ENCODE data around the gene COL6A1.

Gene COL6A1, protein sequence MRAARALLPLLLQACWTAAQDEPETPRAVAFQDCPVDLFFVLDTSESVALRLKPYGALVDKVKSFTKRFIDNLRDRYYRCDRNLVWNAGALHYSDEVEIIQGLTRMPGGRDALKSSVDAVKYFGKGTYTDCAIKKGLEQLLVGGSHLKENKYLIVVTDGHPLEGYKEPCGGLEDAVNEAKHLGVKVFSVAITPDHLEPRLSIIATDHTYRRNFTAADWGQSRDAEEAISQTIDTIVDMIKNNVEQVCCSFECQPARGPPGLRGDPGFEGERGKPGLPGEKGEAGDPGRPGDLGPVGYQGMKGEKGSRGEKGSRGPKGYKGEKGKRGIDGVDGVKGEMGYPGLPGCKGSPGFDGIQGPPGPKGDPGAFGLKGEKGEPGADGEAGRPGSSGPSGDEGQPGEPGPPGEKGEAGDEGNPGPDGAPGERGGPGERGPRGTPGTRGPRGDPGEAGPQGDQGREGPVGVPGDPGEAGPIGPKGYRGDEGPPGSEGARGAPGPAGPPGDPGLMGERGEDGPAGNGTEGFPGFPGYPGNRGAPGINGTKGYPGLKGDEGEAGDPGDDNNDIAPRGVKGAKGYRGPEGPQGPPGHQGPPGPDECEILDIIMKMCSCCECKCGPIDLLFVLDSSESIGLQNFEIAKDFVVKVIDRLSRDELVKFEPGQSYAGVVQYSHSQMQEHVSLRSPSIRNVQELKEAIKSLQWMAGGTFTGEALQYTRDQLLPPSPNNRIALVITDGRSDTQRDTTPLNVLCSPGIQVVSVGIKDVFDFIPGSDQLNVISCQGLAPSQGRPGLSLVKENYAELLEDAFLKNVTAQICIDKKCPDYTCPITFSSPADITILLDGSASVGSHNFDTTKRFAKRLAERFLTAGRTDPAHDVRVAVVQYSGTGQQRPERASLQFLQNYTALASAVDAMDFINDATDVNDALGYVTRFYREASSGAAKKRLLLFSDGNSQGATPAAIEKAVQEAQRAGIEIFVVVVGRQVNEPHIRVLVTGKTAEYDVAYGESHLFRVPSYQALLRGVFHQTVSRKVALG

DNA sequence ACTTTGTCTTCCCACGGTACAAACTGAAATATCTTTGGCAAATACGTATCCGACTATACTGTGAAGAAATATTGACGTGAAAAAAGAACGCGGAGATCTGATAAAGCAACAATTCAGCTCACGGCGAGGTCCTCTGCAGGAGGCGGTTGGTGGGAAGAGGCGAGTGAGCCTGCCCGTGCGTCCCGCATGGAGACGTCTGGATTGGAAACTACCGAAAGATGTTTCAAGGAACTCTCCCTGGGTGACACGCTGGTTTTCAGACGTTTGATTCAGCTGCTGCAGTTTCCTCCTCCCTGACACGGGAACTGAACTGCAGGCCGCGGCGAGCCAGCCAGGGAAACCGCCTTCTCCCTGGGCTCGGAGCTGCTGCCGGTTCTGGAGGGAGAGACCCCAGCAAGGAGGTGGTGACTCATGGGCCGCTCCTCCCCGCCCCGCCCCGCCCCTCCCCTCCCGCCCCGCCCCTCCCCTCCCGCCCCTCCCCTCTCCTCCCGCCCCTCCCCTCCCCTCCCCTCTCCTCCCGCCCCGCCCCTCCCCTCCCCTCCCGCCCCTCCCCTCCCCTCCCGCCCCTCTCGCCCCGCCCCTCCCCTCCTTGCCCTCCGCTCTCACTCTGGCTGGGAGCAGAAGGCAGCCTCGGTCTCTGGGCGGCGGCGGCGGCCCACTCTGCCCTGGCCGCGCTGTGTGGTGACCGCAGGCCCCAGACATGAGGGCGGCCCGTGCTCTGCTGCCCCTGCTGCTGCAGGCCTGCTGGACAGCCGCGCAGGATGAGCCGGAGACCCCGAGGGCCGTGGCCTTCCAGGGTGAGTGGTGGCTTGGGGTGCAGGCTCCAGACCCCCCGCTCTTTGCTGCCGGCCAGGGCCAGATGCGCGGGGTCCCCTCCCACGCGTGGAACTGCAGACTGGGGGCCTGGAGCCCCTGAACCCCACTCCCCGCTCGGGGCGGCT lies at the start of gene COL6A1:
COL6A1 (plus strand) TSS at position 620 of the 941 bp plus-strand sequence; CDS start at position 701, 81 bp downstream.
- peak; percentile 53 to 55 for DNase-seq

DNA sequence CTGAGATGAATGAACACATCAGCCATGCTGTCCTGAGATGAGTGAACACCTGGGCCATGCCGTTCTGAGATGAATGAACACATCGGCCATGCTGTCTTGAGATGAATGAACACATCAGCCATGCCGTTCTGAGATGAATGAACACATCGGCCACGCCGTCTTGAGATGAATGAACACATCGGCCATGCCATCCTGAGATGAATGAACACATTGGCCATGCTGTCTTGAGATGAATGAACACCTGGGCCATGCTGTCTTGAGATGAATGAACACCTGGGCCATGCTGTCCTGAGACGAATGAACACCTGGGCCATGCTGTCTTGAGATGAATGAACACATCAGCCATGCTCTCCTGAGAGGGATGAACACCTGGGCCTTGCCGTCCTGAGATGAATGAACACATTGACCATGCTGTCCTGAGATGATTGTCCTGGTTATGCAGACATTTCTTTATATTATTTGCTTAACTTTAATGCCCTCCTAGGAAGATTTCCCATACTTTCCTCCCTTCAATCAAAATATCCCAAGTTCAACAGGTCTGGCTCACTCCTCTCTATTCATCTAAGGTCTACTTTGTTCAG lies 48.6 kb upstream of the COL6A1 start:
- DNase-seq = no peak

DNA sequence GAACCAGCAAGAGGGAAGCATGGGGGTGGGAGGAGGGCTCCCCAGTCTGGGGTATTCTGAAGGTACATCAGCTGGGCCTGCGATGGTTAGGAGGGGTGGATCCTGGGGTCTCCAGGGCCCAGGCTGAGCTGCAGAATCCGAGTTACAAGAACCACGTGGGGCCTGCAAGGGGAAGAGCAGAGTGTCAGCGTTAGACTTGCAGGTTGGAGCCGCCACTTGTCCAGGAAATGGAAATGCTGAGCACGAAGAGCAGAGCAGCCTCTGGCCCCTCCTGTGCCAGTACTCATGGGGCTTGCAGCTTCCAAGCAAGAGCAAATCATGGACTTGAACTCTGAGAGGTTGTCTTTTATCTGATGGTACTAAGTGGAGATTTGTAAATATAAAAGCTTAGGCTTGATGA lies 47.5 kb upstream of the COL6A1 start:
- DNase-seq = no peak

DNA sequence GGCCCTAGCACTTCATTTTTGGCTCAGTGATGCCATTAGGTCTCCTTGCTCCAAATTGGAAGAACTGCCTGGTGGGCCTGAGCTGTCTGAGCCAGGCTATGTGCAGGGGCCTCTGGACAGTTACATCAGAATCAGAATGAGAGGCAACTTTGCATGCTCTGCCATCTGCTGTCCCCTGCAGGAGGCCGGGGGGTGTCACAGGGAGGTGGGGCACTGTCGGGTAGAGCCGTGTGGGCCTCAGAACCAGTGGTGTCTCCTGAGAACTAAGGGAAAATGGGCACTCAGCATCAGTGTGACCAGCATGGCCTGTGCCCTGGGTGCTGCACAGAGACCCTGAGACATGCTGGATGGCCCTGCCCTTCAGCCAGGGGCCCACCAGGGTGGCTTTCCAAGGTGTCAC lies 47.0 kb upstream of the COL6A1 start:
- no peak for DNase-seq

DNA sequence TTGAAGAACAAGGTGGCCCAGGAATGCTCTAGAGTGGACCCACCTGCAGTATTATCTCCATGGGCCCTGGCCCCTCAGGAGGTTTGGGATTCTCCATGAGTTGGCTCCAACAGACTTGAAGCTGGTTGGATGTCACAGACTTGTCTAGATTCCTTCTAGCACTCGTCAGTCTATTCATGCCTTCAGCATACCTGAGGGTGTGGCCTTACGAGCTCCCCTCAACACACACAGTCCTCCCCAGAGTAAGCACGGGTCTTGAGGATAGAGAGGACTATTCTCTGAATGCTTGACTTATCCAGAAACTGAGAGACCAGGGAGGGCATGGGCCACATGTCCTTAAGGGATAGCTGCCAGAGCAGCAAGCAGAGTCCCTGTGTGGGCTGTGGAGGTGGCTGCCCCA lies 45.9 kb upstream of the COL6A1 start:
- no peak for DNase-seq

DNA sequence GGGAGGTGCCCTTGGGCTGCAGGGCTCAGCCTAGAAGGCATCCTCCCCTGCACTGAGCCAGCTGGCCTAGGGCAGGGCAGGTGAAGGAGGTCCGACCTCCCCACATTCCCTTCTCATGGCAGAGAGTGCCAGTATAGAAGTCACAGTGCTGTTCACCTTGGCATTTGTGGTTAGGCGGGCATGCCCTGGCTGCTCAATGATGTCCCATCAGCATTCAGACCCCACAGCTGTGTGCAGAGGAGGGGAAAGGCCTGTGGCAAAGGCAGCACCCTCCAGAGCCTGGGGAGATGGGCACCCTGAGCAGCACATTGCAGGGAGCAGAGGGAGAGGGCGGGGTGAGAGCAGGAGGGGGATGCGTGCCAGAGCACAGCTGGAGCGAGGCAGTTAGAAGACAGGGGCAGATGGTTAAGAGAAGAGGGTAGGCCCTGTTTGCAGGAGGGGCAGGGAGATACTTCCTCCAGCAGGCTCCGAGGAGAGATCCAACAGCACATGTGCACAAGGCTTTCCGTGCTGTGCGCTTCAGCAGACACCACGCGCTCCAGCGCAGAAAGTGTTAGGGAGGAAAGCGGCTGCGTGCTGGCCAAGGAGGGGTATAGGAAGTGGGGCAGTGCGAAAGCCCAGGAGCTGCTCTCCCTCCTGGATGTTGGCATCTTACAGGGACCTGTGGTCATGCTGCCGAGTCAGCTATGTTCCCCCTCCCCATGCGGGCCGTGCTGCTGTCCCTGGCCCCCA lies 43.7 kb upstream of the COL6A1 start:
- DNase-seq = no peak

DNA sequence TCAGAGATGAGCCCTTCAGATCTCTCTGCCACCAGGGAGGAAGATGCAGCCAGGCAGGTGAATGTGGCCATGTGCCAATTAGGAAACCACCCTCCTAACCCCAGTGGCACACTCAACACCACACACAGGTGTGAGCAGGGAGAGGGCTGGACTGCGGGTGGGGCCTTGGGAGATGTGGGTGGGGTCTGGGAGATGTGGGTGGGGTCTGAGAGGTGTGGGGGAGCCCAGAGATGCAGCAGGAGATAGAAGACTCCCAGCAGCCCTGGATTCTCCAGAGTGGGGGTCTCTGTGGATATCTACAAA lies 43.2 kb upstream of the COL6A1 start:
- no peak for DNase-seq

DNA sequence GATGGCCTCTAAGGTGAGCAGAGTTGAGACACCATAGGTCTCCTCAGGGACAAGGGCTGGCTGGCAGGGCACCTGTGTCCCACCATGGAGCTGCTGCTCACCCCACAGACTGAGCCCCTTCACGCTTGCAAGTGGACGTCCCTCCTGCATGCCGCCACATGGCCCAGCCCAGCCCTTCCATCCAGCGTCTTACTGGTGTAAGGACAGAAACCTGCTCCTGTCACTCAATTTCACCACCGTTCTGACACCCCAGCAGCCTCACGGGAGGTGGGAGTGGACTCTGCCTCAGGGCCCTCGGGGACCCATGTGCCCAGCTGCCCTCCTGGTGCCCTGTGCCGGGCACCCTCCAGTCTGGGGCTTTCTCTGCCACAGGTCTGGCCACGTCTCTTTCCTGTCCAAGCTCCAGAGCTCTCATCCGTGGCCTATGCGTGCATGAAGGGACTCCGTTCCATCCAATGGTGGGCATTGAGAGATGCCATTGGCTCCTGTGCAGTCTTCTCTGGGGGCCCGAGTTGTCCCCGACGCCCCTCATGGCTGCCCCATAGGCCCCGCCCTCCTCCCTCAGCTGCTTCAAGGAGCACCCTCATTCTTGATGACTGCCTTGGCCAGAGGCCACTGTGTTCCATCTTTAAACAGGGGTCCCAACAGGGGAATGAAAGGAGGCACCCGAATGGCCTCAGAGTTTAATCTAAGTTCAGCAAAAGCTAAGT lies 42.6 kb upstream of the COL6A1 start:
- DNase-seq = no peak

DNA sequence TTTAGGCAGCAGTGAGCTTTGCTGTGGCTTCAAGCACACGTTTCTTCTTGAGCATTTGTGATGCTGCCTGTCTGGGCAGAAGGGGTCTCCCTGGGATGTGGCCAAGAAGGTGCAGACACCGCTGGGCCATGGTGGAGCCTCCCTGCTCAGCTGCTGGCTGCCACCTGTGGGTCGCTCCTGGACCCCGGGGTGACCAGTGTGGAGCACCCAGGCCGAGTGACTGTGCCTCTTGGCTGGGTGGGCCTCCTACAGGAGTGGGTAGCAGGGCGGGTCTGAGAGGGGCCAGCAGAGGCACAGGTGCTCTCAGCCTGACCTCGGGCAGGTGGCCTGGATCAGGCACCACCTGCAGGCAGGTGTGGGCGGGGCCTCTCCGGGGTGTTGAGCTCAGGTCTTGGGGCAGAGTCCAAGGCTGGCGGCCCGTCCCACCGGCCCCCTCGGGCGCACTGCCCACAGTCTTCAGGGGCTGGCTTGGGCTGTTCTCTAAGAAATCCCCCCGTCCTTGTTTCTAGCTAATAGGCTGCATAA lies 42.0 kb upstream of the COL6A1 start:
- no peak for DNase-seq

DNA sequence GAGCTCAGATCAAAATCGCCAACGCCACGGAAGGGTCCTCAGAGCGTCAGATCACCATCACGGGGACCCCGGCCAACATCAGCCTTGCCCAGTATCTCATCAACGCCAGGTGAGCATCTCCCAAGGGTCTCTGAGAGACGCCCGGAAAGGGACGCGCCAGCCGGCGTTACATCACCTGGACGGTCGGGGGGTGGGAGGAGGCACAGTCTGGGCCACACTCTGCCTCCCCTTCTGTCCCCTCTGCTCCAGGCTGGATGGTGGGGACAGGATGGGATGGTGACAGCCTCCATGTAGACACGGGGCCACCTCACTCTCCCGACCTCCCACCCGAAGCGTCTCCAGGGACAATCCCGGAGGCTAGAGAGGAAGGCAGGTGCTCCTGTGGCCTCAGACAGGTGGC lies 41.5 kb upstream of the COL6A1 start:
- DNase-seq = no peak

DNA sequence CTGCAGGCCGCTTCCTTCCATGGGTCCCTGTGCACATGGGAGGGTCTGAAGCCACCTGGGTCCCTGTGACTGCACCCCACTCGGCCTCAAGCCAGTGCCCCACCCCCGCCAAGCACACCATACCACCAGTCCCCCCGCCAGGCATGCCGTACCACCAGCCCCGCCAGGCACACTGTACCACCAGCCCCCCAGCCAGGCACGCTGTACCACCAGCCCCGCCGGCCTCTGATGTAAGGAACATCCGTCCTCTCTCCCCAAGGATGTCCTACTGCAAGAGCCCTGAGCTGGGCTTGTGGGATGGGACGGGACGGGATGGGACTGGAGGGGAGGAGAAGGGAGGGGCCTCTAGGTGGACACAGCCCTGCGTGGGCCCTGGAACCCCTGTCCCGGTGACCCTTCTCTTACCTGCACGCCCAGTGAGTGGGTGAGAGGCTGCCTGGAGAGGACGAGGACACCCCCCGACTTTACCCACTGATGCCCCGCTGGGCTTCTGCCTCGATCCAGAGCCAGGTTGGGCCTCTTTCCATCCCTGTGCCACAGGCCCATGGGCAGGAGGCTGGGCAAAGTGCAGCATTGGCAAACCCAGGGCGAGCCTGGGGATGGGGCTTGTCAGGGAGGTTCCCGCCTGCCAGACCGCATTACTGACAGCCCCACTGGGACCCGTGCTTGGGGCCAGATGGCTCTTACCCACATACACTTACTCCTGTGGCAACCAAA lies 40.8 kb upstream of the COL6A1 start:
- no peak for DNase-seq

DNA sequence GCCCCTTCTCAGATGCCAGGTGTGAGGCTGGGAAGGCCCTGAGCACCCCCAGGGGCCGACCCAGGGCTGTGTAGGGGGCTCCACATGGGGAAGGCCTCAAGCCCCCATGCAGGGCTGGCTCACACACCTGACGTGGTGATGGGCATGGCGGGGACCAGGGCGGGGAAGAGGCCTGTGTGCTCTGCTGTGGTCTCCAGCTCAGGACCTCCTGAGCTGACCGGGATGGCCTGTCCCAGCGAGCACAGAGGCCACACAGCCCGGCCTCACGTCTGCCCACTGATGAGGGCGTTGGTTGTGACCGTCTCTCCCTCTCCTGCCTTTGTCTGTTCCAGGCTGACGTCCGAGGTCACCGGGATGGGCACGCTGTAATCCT lies 40.2 kb upstream of the COL6A1 start:
- DNase-seq = no peak

DNA sequence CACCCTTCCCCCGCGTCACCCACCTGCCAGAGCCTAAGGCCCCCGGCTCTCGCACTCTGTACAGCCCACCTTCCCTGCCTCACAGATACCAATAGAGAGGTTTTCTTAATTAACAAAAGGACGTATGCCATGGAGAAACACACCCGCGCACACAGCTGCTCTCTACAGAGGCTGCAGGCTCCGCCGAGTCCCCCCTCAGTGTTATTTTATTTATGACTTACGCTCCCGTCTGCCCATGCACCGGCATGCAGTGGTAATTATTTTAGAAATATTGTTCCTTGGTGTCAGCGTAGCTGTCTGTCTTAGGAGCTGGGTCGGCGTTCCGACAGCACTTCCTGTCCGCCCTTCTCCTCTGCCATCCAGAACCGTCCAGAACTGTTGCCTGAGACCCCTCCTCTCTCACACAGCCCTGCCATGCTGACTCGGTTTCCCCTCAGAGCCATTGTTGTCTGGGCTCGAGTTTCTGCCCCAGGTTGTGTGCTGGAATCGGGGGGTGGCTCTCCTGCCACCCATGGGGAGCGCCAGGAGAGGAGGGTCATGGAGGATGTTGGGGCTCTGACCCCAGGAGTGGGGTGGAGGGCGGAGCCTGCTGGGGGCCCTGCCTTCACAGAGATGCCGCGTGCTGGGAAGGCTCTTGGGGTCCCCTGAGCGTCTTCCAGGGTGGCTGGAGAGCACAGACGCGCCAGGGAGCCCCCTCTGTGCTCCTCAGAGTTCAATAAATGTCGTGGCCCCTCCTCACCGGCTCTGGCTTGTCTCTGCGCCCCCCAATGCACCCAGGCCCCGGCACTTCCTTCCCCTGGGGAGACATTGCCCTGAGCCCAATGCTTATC lies 39.6 kb upstream of the COL6A1 start:
- no peak for DNase-seq

DNA sequence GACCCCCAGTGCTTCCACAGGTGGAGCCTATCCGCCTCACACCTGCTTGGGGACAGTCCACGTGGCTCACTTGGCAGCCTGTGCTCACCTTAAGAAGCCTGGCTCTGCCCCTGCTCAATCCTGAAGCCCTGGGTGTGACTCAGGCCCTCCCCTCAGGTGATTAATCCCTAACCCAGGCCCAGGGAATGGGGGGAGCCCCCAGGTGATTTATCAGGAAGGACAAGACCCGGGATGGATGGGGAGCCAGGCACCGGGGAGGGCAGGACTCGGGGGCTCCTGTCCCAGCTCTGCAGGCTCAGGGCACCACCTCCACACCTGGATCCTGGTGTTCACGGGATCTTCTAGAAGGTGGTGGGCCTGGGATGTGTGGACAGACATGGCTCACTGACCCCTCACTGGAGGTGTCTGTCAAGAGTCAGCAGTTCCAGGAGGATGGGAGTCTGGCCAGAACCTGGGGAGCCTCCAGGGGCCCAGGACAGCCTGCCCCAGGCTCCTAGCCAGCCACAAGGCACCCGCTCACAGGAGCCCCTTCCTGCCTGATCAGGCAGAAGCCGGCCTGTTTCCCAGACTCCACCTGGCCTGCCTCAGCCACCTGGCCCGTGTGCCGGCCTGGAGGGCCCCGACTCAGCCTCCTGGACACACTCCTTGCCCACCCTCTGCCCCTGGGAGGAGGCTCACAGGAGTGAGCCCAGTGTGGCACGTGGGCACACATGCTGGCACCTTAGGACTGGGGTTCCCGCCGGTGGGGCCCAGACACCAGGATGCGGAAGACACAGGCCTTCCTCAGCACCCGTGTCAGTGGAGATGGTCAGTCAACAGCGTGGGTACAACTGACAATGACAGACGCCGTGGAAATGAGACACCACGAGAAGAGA lies 38.6 kb upstream of the COL6A1 start:
- DNase-seq = no peak

DNA sequence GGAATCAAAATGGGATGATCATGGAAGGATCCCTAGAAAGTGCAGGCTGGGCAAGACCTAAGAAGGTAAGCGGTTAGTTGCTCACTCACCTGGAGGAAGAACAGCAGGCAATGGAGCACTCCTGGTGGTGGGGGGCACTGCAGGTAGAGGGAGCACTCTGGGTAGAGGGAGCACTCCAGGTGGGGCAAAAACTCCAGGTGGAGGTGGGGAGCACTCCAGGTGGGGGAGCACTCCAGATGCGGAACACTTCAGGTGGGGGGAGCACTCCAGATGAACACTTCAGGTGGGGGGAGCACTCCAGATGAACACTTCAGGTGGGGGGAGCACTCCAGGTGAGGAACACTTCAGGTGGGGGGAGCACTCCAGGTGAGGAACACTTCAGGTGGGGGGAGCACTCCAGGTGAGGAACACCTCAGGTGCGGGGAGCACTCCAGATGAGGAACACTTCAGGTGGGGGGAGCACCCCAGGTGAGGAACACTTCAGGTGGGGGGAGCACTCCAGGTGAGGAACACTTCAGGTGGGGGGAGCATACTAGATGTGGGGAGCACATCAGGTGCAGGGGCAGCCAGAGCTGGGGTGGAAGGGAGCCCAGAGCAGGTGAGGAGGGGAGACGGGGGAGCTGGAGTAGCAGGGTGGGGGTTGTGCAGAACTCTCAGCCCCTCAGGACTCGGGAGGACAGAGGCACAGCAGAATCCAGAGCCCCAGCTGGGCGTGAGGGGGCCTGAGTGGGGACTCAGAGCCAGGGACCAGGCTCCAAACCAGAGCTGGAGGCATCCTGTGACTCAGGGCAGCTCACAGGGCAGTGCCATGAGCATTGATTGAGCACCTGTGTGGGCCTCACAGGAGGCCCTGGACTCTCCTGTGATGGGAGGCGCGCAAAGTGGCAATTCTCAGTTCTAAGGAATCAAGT lies 37.7 kb upstream of the COL6A1 start:
- DNase-seq = no peak

DNA sequence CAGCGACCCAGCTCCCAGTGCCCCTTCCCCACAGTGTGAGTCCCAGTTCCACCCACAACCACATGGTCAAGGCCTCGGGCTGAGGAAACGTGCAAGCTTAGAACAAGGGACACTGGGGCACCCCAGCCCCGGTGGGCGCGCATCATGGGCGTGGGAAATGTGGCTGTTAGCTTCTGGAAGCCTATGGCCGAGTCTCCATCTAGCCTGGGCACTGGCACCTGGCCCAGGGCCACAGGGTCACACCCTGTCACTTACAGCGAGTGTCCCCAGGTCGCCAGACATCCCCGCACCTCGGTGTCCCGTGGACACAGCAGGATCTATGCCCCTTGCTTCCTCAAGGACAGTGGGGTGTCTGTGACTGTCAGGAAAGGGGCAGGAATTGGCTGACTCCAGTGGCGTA lies 37.0 kb upstream of the COL6A1 start:
- DNase-seq = no peak
